Forelimb muscle (tissue), 1 donor: ENCODE results near the gene WDR35. TPM values are rescaled to one million over a fixed set of nuclear protein-coding genes. Genes with fewer than 3 reads are reported as not detected.
A peak's percentile ranks its signal among the peaks of the same experiment; 100 is the strongest.
"Not testable (repeated sequence)": the region's sequence is repeated elsewhere in the genome, so short reads cannot be mapped to it uniquely, and the experiment has no call there.

ENCODE experiments used
- DNase-seq: peaks from one replicate; pipeline ENCODE4 v3.0.0-alpha.2; 2013; ENCODE audit warnings: low read depth
- polyA plus RNA-seq: library from polyadenylated mRNA; unstranded; fragments of 120-200 nt; gene quantifications from one replicate; pipeline ENCODE4 v1.2.1, GENCODE V29; 2013; ENCODE audit not compliant: insufficient read length

Gene WDR35
- polyA plus RNA-seq, 1 donor, result 7.3 TPM

DNA sequence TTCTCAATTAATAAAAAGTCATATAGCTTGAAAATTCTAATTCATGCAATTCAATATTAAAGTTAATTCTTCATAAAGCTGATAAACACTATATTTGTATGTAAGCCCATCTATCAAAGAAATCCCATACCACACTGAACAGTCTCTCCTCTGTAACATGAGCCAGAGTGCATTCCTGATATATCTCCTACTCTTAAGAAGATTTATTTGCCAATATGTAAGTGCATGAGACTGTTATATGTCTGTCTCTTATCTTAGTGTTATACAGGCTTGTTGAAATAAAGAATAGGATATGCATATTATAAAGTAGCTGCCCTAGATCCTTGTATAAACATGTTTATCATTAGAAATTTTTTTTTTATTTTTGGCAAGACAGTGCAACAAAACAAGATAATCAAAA lies 47.7 kb downstream of the WDR35 start:
- DNase-seq, result no peak

GRCh38 chr2:19937004-19937403 lies 52.9 kb downstream of the WDR35 start:
- no peak for DNase-seq

DNA sequence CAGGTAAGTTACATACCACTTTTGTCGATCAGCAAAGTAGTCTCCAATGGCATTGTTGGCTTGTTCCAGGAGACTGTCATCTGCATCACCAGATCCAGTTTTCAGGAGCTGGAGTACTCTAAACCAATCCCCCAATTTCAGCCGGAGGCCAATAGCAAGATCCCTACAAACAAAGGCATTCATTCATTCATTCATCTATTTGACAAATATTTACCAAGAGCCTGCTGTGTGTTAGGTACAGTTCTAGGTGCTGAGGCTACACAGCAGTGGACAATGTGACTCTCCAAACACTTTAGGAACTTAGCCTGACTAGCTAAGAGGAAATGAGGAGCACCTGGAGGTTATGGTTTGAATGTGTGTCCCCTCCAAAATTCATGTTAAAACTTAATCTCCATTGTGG lies 53.7 kb downstream of the WDR35 start:
- DNase-seq, result no peak

DNA sequence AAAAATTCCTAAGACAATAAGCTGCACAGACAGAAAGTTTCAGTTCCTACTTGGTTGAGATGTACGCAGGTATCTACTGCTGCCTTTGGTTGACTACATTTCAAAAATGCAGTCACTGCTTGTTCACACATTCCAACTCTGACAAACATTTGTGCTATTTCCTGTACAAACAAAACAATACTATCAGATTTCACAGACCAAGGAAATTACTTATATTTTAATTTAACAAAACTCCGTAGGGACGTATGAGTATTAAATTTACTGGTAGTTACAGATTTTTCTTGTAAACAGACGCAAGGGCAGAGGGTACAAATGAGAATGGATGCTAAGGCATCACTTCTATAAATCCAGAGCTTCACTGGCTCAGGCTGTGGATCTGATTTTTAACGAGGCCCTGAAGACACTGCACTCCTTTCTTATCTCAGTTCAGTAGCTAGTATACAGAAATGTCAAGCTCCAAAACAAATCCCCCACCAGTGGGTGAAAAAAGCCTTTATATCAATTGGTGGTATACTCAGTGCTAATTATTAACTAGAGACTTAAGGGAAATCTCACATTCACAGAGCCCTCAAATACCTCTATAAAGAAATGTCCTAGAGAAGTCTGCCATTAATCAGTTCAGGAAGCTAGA lies 56.4 kb downstream of the WDR35 start:
- DNase-seq, result no peak

- no peak for DNase-seq
These were observed 57.0 kb downstream of the WDR35 start for GRCh38 chr2:19932928-19933327.

- no peak for DNase-seq
These were observed 60.7 kb downstream of the WDR35 start for GRCh38 chr2:19929226-19929625.

DNA sequence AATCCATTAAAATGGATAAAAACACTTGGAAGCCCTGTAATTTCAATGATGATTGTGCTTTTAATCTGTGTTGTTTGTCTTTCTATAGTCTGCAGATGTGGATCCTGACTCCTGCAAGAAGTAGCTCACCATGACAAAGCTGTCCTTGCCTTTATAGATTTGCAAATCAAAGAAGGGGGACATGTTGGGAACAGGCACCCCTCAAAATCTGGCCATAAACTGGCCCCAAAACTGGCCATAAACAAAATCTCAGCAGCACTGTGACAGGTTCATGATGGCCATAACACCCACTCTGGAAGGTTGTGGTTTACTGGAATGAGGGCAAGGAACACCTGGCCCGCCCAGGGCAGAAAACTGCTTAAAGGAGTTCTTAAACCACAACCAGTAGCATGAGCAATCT lies 62.1 kb downstream of the WDR35 start:
- DNase-seq, result not testable (repeated sequence)

GRCh38 chr2:19924526-19924925 lies 65.4 kb downstream of the WDR35 start:
- DNase-seq, result not testable (repeated sequence)

DNA sequence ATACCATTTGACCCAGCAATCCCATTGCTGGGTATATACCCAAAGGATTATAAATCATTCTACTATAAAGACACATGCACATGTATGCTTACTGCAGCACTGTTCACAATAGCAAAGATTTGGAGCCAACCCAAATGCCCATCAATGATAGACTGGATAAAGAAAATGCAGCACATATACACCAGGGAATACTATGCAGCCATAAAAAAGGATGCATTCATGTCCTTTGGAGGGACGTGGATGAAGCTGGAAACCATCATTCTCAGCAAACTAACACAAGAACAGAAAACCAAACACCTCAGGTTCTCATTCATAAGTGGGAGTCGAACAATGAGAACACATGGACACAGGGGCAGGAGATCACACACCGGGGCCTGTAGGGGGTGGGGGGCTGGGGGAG lies 67.7 kb downstream of the WDR35 start:
- not testable (repeated sequence) for DNase-seq

DNA sequence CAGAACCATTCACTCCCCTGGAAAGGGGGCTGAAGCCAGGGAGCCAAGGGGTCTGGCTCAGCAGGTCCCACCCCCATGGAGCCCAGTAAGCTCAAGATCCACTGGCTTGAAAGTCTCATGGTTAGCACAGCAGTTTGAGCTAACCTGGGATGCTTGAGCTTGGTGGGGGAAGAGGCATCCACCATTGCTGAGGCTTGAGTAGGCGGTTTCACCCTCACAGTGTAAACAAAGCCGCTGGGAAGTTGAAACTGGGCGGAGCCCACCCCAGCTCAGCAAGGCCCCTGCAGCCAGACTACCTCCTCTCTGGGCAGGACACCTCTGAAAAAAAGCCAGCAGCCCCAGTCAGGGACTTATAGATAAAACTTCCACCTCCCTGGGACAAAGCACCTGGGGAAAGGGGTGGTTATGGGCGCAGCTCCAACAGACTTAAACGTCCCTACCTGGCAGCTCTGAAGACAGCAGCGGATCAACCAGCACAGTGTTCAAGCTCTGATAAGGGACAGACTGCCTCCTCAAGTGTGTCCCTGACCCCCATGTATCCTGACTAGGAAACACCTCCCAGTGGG lies 73.4 kb downstream of the WDR35 start:
- DNase-seq, result no peak

DNA sequence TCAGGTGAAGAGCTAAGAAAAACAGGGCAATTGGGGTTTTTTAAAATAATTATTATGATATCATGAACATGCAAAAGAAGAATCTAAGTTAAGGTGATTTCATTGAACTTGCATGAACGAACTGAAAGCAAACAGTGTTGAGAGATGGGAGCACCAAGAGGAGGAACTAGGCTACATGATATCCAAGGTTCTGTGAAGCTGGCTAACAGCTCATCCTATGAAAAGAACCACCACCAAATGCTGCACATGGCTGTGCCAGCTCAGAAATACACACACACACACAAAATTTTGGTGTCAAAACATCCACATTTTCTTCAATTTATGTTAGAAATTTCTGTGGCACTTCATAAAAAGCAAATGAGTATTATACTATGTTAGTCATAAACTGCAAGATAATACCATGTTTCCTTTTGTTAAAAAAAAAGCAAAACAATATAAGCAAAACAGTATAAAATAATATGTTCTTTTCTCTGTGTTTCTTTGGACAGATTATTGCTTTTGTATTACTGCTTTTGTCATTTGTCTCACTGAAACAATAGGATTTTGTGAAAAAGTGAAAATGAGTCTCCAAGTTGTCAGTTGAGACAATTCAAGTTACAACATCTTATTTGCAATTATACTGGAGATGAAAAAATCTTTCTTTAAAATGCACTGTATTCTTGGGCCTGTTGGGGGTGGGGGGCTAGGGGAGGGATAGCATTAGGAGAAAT lies 75.5 kb downstream of the WDR35 start:
- DNase-seq, result no peak

DNA sequence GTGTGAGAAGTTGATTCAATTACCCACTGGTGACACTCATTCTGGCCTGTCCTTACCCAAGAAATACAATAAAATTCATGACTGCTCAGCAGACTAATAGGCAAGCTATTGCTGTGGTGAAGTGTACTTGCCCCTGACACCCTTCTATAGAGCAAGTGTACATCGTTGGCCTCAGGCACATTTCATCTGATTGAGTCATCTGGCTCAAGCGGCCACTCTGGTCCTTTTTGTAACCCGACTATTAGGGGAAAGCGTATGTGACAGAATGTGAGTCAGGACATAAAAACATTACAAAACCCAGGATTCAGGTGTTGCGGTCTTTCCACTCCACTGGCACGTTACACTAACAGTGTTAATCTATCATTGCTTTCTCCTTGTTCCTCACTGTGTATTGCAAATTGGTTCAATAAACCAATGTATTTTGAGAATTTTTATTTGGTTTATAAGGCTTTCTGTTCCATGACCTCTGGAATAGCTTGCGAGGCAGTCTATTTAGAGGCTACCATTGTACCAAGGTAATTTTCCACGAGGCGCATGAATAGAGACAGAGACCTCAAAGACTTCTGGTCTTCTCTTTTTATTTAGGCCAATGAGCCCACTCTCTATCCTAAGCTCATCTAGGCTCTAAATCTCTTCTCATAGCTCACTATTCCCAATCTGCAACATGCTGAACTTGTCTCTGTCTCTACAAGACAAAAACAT lies 77.9 kb downstream of the WDR35 start:
- no peak for DNase-seq

GRCh38 chr2:19902216-19902740 lies 87.6 kb downstream of the WDR35 start:
- peak; percentile 29 for DNase-seq

DNA sequence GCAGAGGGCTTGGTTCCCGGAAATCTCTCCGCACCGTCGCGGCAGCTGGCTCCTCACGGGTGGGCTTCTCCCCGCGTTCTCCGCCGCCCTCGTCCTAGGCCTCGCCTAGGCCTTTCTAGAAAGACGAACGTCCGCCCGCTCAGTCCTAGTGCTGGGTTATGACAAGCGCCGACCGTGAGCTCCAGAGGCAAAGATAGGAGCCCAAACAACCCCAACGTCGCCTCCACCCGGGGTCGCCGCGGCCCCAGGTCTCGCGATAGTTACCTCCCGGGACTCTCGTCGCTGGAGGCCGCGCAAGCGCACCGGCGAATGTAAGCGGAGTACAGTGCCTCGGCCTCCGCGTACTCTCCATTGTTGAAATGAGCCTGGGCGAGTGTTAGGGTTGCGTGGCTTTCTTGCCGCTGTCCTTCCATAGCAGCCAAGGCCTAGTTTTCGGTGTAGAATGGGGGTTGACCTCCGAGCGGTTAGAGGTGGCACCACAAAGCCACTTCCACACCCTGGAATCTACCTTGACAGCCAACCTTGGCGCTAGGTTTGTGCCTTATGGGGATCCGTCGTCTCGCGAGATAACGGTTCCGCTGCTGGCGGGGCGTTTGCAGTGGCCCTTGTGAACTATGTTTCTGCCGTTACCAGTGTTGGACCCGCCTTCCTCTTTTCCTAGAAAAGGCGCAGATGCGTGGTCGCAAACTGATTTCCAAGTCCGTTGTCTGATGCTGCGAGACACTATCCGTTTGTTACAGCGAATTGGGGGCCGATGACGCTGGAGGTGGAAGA lies 88.3 kb downstream of the WDR35 start, which contains the start of gene TTC32:
TSS of gene TTC32 (minus strand) at position 542 of the 774 bp plus-strand sequence. CDS start at position 413, 129 bp downstream.
- peak; percentile 93 for DNase-seq

DNA sequence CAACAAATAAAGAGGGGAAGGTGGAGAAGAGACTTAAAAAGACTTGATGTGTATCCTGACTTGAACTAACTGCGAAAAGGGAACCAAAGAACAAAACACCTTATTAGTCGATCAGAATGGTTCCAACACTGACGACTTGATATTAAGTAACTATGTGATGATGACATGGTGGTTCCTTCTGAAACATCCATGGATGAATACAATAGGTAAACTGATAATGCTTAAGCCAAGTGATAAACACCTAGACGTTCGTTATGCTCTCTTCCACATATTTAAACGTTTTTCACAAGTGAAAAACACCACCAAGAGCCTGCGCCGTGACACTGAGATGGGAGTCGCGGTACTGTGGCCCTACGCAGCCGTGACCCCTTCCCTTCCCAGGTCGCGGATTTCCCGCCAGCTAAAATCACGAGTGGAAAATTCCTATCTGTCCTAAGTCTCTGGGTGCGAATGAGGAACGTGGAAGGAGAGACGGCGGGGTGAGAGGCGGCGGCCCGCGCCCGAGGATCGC lies 88.9 kb downstream of the WDR35 start:
- peak; percentile 8 for DNase-seq

- no peak for DNase-seq
These were observed 89.6 kb downstream of the WDR35 start for GRCh38 chr2:19899985-19900930.

DNA sequence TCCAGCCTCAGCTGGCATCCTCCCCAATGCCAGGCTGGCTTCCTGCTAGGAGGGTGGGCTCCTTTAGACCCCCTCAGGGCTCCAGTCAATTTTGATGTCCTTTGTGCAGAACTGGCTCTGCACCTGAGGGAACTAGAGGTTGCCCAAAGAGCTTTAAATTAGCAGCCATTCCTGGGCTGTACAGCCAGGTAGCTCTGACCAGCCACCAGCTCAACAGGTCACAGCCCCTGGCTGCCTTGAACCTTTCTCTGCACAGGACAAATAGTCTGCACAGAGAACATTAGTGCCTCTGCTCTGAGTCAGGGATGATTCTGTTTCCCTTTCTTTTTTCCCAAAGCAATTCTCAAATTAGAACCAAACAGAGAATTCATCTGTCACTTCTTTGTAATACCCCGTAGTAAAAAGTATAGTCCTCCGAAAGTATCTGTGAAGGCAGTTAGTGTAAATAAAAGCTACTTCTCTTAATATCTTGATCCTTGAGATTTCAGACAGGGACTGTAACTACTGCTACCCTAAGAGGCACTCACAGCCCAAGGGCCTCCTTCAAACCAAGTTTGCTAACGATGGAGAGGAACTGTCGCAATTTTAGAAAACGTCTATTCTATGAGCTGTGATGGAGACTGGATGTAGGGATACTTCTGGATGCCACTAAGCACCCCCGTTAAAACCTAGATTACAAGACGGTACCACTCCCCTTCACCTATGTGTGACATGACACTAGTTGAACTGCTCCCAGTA lies 91.1 kb downstream of the WDR35 start:
- no peak for DNase-seq

DNA sequence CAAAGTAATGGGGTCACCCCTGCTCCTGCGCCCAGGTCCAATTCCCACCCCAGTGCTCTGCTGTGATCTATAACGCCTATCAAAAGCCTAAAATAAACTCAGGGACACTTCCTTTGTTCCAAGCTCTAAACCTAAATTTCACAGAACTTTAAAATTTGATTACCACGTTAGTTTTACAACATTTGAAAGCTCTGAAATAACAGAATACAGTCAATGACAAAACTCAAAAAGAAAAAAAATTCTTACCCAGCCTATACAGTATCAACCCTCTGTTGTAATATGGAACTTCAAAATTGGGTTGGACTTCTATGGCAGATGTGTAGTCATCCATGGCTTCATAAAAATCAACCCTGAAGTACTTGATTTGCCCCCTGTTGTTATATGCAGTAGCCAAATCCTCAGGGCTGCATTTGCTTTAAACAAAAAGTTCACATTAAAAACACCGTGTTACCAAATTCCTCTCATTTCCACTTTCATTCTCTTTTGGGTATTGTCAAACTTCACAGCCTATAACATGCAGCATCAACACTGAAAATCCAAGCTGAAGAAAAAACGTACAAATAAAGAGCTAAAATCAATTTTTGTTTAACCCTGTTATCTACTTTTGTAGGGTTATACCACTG lies 92.2 kb downstream of the WDR35 start:
- DNase-seq, result no peak

GRCh38 chr2:19895535-19895934 lies 94.4 kb downstream of the WDR35 start:
- DNase-seq, result no peak
